Natural killer cell (primary cell): ENCODE data around the gene PRR35. TPM values are rescaled to one million over a fixed set of nuclear protein-coding genes. Genes with fewer than 3 reads are reported as not detected.

ENCODE experiments used
- ATAC-seq, 3 donors: fragments of 150-1000 bp in 2 of 3; fragments of 200-7000 bp in 1 of 3; cut with Tn5 transposase; 1 replicate in 1 of 3; 2 replicates in 2 of 3; pipeline ENCODE4 v1.10.0; 2021; ENCODE audit warnings: mild to moderate bottlenecking in 2 of 3, moderate library complexity in 2 of 3
- DNase-seq, 2 donors: peaks; one replicate each; pipeline versions ENCODE4 v3.0.0 to v3.0.0-alpha.2; 2013 to 2021; ENCODE audit warnings: mixed read lengths in 1 of 2
- H3K27ac ChIP-seq: one replicate; pipeline ENCODE4 v1.5.1; 2013; ENCODE audit warnings: mild to moderate bottlenecking, low read length
- H3K27me3 ChIP-seq: one replicate; pipeline ENCODE4 v1.6.1; 2013; ENCODE audit warnings: low read length; ENCODE audit not compliant: control insufficient read depth, insufficient read depth
- H3K36me3 ChIP-seq: one replicate; pipeline ENCODE4 v1.6.1; 2013; ENCODE audit warnings: low read length; ENCODE audit not compliant: control insufficient read depth, insufficient read depth
- H3K4me1 ChIP-seq: one replicate; pipeline ENCODE4 v1.6.1; 2013; ENCODE audit warnings: low read length; ENCODE audit not compliant: control insufficient read depth, insufficient read depth
- H3K4me3 ChIP-seq: one replicate; pipeline ENCODE4 v1.5.1; 2013; ENCODE audit warnings: low read length
- H3K9me3 ChIP-seq: one replicate; pipeline ENCODE4 v1.6.1; 2013; ENCODE audit warnings: low read length; ENCODE audit not compliant: control insufficient read depth, insufficient read depth
- H3K27ac Mint-ChIP-seq, 2 donors: one replicate each; pipeline ENCODE4 v1.8.0; 2022; ENCODE audit warnings: mild to moderate bottlenecking in 2 of 2, mixed read lengths in 2 of 2, moderate library complexity in 1 of 2
- H3K27me3 Mint-ChIP-seq, 2 donors: one replicate each; pipeline ENCODE4 v1.8.0; 2022; ENCODE audit warnings: low read depth in 2 of 2, mixed read lengths in 2 of 2
- H3K36me3 Mint-ChIP-seq: one replicate; pipeline ENCODE4 v1.8.0; 2022; ENCODE audit warnings: mixed read lengths
- H3K4me1 Mint-ChIP-seq, 2 donors: one replicate each; pipeline ENCODE4 v1.8.0; 2022; ENCODE audit warnings: mixed read lengths in 2 of 2
- H3K4me3 Mint-ChIP-seq: one replicate; pipeline ENCODE4 v1.8.0; 2022; ENCODE audit warnings: mild to moderate bottlenecking, moderate library complexity, mixed read lengths
- H3K9me3 Mint-ChIP-seq, 2 donors: one replicate each; pipeline ENCODE4 v1.8.0; 2022; ENCODE audit warnings: mixed read lengths in 2 of 2
- WGBS: methylation state at CpG from one replicate; pipeline ENCODE4 v1.1.7; 2013; ENCODE audit warnings: missing lambda C conversion rate; ENCODE audit not compliant: insufficient coverage; 5-methylcytosine and 5-hydroxymethylcytosine counted together
- intact Hi-C: fragments of 100-400 bp; cut with micrococcal nuclease; formaldehyde crosslinking; loops from one replicate; pipeline ENCODE4 v1.14.2; 2022
- total RNA-seq, 4 donors: library from RNA; stranded (reverse); fragments of 120-200 nt in 1 of 4; gene quantifications; one replicate each; pipeline versions ENCODE4 v1.2.3 to v1.2.4, GENCODE V29; 2013 to 2022
- TF ChIP-seq, protein P1 (sequence below): fragments of 200-600 bp; IDR thresholded peaks from one replicate; pipeline ENCODE4 v1.8.0; 2022; ENCODE audit warnings: antibody characterized with exemption

Gene PRR35
- total RNA-seq, 3 donors from 2014 or later (not counting 1 experiment from before 2014, with no cell fraction given), result 0.20 TPM; not detected in 2

DNA sequence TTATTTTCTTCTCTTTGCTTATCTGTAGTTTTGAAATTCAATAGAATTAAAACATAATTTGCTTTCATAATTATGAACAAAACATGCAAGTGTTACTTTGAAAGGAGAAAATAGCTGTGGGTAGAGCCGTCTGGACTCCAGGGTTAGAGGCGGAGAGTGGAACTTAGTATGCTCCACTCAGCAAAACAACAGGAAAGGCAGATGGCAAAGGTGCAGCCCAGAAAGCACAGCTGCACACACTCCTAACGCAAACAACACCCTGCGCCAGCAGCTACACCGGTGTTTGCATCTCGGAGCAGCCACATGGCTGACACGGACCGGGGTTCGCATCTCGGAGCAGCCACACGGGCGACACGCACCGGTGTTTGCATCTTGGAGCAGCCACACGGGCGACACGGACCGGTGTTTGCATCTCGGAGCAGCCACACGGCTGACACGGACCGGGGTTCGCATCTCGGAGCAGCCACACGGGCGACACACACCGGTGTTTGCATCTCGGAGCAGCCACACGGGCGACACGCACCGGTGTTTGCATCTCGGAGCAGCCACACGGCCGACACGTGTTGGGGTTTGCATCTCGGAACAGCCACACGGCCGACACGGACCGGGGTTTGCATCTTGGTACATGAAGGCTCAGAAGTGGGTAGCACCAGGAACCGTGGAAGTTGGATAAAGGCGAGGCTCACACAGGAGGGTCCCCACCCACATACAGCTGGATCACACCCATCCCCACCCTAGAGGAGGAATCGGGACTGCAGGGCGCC is 44.8 kb upstream of the PRR35 start:
- no peaks in the 10 kb centered on the region for H3K4me1 Mint-ChIP-seq
- no peaks in the 10 kb centered on the region for H3K9me3 Mint-ChIP-seq
- TF ChIP-seq, protein P1, sequence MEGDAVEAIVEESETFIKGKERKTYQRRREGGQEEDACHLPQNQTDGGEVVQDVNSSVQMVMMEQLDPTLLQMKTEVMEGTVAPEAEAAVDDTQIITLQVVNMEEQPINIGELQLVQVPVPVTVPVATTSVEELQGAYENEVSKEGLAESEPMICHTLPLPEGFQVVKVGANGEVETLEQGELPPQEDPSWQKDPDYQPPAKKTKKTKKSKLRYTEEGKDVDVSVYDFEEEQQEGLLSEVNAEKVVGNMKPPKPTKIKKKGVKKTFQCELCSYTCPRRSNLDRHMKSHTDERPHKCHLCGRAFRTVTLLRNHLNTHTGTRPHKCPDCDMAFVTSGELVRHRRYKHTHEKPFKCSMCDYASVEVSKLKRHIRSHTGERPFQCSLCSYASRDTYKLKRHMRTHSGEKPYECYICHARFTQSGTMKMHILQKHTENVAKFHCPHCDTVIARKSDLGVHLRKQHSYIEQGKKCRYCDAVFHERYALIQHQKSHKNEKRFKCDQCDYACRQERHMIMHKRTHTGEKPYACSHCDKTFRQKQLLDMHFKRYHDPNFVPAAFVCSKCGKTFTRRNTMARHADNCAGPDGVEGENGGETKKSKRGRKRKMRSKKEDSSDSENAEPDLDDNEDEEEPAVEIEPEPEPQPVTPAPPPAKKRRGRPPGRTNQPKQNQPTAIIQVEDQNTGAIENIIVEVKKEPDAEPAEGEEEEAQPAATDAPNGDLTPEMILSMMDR, result no peak
- H3K36me3 ChIP-seq, result peaks cover 7% of the 10 kb centered on the region
- H3K9me3 ChIP-seq, result no peaks in the 10 kb centered on the region
- H3K4me3 ChIP-seq, result no peak overlapping the region
- intact Hi-C loops, result no loop called here
- H3K27me3 Mint-ChIP-seq, result no peaks in the 10 kb centered on the region
- no peak overlapping the region for H3K27ac Mint-ChIP-seq
- WGBS, result 95% methylated on average over 45 of the region's 45 CpGs
- ATAC-seq, result no peak
- no peaks in the 10 kb centered on the region for H3K36me3 Mint-ChIP-seq
- DNase-seq, result no peak
- H3K27ac ChIP-seq, result no peak overlapping the region
- no peak overlapping the region for H3K4me3 Mint-ChIP-seq
- no peaks in the 10 kb centered on the region for H3K27me3 ChIP-seq
- H3K4me1 ChIP-seq, result no peaks in the 10 kb centered on the region

DNA sequence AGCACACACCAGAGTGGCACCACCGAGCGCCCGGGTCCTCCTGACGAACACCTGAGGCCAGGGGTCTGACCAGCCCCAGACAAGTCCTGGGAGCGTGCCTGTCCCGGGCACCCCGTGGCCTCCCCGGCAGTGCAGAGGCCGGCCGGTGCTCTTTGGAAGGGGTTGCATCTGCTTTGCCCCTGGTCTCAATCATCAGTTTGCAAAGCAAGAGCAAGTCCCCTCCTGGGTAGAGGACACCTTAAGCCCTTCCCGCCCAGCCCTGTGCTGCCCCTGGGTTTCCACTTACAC is 44.3 kb upstream of the PRR35 start:
- ATAC-seq (no peak), DNase-seq (no peak)
- no peaks in the 10 kb centered on the region for H3K4me1 Mint-ChIP-seq
- H3K27ac ChIP-seq, result no peak overlapping the region
- no peak overlapping the region for H3K27ac Mint-ChIP-seq
- H3K9me3 ChIP-seq, result no peaks in the 10 kb centered on the region
- H3K27me3 Mint-ChIP-seq, result no peaks in the 10 kb centered on the region
- no peaks in the 10 kb centered on the region for H3K36me3 Mint-ChIP-seq
- peaks cover 7% of the 10 kb centered on the region for H3K36me3 ChIP-seq
- H3K4me3 ChIP-seq, result no peak overlapping the region
- intact Hi-C loops, result no loop called here
- no peaks in the 10 kb centered on the region for H3K4me1 ChIP-seq
- H3K27me3 ChIP-seq, result no peaks in the 10 kb centered on the region
- H3K4me3 Mint-ChIP-seq, result no peak overlapping the region
- TF ChIP-seq, protein P1, result no peak
- 97% methylated on average over 11 of the region's 11 CpGs for WGBS
- no peaks in the 10 kb centered on the region for H3K9me3 Mint-ChIP-seq

DNA sequence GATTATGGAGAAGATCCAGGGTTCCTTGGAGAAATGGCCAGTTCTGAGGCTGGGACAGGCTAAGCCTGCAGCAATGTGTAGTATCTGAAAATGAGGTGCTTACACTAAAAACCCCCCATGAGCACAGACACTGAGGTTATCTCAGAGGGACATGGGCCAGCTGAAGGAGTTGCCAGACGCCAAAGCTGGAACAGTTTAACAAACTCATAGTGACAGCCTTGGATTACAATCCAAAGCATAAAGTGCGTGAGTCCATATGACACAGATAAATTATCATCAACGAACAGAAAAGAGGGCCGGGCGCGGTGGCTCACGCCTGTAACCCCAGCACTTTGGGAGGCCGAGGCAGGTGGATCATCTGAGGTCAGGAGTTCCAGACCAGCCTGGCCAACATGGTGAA is 43.9 kb upstream of the PRR35 start:
- Histone ChIP-seq H3K36me3 (peaks cover 7% of the 10 kb centered on the region), H3K9me3 (no peaks in the 10 kb centered on the region), H3K4me3 (no peak overlapping the region), H3K4me1 (no peaks in the 10 kb centered on the region), H3K27me3 (no peaks in the 10 kb centered on the region), H3K27ac (no peak overlapping the region)
- intact Hi-C loops, result no loop called here
- 97% methylated on average over 8 of the region's 8 CpGs for WGBS
- ATAC-seq (no peak), DNase-seq (no peak)
- no peaks in the 10 kb centered on the region for H3K9me3 Mint-ChIP-seq
- TF ChIP-seq, protein P1, result no peak
- H3K36me3 Mint-ChIP-seq, result no peaks in the 10 kb centered on the region
- H3K4me3 Mint-ChIP-seq, result no peak overlapping the region
- H3K4me1 Mint-ChIP-seq, result no peaks in the 10 kb centered on the region
- H3K27ac Mint-ChIP-seq, result no peak overlapping the region
- H3K27me3 Mint-ChIP-seq, result no peaks in the 10 kb centered on the region

DNA sequence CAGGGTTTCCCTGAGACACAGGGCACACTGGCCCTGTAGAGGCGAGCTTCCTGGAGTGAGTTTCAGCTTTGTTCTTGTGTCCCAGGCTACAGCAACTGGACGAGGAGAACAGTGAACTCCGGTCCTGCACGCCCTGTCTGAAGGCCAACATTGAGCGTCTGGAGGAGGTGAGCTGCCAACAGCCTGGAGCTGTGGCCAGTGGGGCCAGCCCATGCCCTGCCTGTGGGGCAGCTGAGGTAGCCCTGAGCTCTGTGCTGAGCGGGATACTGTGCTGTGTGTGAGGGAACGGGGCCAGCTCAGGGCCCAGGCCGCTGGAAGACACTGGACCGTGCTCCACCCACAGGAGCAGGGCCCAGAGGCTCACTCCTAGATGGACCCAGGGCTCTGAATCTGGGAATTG is 41.3 kb upstream of the PRR35 start:
- DNase-seq, result no peak
- Histone ChIP-seq H3K9me3 (no peaks in the 10 kb centered on the region), H3K4me1 (no peaks in the 10 kb centered on the region), H3K4me3 (no peak overlapping the region), H3K27me3 (no peaks in the 10 kb centered on the region), H3K27ac (no peak overlapping the region), H3K36me3 (peaks cover 7% of the 10 kb centered on the region)
- Mint-ChIP-seq H3K27ac (no peak overlapping the region), H3K4me3 (no peak overlapping the region), H3K9me3 (no peaks in the 10 kb centered on the region), H3K27me3 (no peaks in the 10 kb centered on the region), H3K36me3 (no peaks in the 10 kb centered on the region), H3K4me1 (no peaks in the 10 kb centered on the region)
- no peak for ATAC-seq
- 98% methylated on average over 9 of the region's 9 CpGs for WGBS
- intact Hi-C loops, result no loop called here
- TF ChIP-seq, protein P1, result no peak
